C4-2B (cell line): ENCODE measurements around the gene GHRL.

Source experiments
- ZFX ChIP-seq: fragments of 450-650 bp; IDR thresholded peaks from 2 replicates; pipeline ENCODE4 v1.6.1; 2017
- TF ChIP-seq, protein P1 (sequence below): fragments of 450-650 bp; conservative IDR thresholded peaks from 2 replicates; pipeline ENCODE4 v1.5.1; 2017; ENCODE audit warnings: mild to moderate bottlenecking

DNA sequence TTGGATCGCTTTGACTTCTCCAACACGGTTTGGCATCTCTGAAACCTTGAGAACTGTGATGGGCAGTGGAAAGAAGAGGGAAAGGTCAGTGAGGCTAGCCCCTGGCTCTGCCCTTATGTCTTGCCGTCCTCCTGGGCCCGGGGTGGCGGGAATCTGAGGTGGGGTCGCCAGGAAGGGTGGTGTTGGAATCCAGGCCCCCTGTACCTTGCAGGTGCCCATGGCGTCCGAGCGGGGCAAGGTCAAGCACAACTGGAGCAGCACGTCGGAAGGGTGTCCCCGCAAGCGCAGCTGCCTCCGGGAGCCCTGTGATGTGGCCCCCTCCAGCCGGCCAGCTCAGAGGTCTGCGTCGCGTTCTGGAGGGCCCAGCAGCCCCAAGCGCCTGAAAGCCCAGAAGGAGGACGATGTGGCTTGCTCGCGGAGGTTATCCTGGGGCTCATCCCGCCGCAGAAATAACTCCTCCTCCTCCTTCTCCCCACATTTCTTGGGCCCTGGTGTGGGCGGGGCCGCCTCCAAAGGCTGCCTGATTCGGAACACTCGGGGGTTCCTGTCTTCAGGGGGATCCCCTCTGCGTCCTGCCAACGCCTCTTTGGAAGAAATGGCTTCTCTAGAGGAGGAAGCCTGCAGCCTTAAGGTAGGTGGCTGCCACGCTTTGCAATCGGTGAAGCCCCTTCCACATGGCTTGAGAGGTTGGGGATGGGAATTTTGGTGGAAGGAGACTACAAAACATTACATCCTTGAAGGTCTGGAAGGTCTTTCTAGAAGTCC is 43.6 kb downstream of the GHRL start:
- TF ChIP-seq, protein P1, sequence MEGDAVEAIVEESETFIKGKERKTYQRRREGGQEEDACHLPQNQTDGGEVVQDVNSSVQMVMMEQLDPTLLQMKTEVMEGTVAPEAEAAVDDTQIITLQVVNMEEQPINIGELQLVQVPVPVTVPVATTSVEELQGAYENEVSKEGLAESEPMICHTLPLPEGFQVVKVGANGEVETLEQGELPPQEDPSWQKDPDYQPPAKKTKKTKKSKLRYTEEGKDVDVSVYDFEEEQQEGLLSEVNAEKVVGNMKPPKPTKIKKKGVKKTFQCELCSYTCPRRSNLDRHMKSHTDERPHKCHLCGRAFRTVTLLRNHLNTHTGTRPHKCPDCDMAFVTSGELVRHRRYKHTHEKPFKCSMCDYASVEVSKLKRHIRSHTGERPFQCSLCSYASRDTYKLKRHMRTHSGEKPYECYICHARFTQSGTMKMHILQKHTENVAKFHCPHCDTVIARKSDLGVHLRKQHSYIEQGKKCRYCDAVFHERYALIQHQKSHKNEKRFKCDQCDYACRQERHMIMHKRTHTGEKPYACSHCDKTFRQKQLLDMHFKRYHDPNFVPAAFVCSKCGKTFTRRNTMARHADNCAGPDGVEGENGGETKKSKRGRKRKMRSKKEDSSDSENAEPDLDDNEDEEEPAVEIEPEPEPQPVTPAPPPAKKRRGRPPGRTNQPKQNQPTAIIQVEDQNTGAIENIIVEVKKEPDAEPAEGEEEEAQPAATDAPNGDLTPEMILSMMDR, result no peak
- TF ChIP-seq ZFX, result no peak
